Duodenal mucosa (tissue), 2 donors: ENCODE data around the gene KLHL40.
A peak's percentile ranks its signal among the peaks of the same experiment; 100 is the strongest.

Experiments
- H3K27ac ChIP-seq: one replicate; pipeline ENCODE4 v1.7.0; 2013; ENCODE audit warnings: low read depth, low read length
- H3K27me3 ChIP-seq, 2 donors: one replicate each; pipeline ENCODE4 v1.7.0; 2013; ENCODE audit warnings: low read length in 2 of 2, control low read depth in 1 of 2; ENCODE audit not compliant: insufficient read depth in 2 of 2, control insufficient read depth in 1 of 2
- H3K36me3 ChIP-seq, 2 donors: one replicate each; pipeline ENCODE4 v1.7.0; 2013; ENCODE audit warnings: low read length in 2 of 2, control low read depth in 1 of 2; ENCODE audit not compliant: insufficient read depth in 2 of 2, control insufficient read depth in 1 of 2
- H3K4me1 ChIP-seq, 2 donors: one replicate each; pipeline ENCODE4 v1.7.0; 2013; ENCODE audit warnings: low read length in 2 of 2, control low read depth in 1 of 2; ENCODE audit not compliant: insufficient read depth in 2 of 2, control insufficient read depth in 1 of 2
- H3K4me3 ChIP-seq, 2 donors: one replicate each; pipeline ENCODE4 v1.7.0; 2013; ENCODE audit warnings: low read length in 2 of 2, low read depth in 1 of 2
- H3K9ac ChIP-seq, 2 donors: one replicate each; pipeline ENCODE4 v1.7.0; 2013; ENCODE audit warnings: low read length in 2 of 2, low read depth in 1 of 2
- H3K9me3 ChIP-seq, 2 donors: one replicate each; pipeline ENCODE4 v1.7.0; 2013; ENCODE audit warnings: low read length in 2 of 2, control low read depth in 1 of 2; ENCODE audit not compliant: control insufficient read depth in 1 of 2

Gene KLHL40, protein sequence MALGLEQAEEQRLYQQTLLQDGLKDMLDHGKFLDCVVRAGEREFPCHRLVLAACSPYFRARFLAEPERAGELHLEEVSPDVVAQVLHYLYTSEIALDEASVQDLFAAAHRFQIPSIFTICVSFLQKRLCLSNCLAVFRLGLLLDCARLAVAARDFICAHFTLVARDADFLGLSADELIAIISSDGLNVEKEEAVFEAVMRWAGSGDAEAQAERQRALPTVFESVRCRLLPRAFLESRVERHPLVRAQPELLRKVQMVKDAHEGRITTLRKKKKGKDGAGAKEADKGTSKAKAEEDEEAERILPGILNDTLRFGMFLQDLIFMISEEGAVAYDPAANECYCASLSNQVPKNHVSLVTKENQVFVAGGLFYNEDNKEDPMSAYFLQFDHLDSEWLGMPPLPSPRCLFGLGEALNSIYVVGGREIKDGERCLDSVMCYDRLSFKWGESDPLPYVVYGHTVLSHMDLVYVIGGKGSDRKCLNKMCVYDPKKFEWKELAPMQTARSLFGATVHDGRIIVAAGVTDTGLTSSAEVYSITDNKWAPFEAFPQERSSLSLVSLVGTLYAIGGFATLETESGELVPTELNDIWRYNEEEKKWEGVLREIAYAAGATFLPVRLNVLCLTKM

DNA sequence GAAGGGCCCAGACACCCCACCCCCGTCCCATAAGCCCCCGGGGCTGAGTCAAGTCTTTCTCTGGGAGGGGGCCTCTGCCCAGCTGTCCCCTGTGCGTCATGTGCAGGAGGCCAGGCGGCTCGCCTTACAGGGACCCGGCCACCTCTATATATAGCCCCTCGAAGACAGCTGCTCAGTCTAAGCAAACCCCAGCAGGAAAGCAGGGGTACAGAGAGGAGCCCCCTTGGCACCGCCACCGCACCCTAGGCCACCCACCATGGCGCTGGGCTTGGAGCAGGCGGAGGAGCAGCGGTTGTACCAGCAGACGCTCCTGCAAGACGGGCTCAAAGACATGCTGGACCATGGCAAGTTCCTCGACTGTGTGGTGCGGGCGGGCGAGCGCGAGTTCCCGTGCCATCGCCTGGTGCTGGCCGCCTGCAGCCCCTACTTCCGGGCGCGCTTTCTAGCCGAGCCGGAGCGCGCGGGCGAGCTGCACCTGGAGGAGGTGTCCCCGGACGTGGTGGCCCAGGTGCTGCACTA lies at the start of gene KLHL40:
KLHL40 (plus strand) TSS at position 175 of the 519 bp plus-strand sequence; CDS start at position 257, 82 bp downstream.
- H3K4me1 ChIP-seq = peaks cover 0 to 3% of the 10 kb centered on the region in 2 donors
- no peaks in the 10 kb centered on the region for H3K36me3 ChIP-seq
- H3K9me3 ChIP-seq = no peaks in the 10 kb centered on the region
- H3K4me3 ChIP-seq = peak within 1 kb of the TSS in 1 of 2 donors; percentile 32
- peaks cover 8 to 18% of the 10 kb centered on the region in 2 donors for H3K27me3 ChIP-seq
- H3K9ac ChIP-seq = no peak within 1 kb of the TSS
- no peak within 1 kb of the TSS for H3K27ac ChIP-seq

DNA sequence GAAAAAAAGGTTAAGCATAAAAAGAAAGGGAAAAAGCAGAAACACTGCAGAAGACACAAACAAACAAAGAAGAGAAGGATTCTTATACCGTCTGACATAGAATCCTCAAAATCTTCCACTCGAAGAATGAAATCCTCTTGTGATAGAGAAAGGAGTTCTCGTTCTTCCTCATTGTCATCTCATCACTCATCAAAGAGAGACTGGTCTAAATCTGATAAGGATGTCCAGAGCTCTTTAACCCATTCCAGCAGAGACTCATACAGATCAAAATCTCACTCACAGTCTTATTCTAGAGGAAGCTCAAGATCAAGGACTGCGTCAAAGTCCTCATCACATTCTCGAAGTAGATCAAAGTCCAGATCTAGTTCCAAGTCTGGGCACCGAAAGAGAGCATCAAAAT lies 48.3 kb upstream of the KLHL40 start:
- peaks cover 59 to 89% of the 10 kb centered on the region in 2 donors for H3K36me3 ChIP-seq
- no peaks in the 10 kb centered on the region for H3K27me3 ChIP-seq
- H3K4me1 ChIP-seq = peaks cover 7 to 14% of the 10 kb centered on the region in 2 donors
- H3K9ac ChIP-seq = no peak overlapping the region
- H3K9me3 ChIP-seq = no peaks in the 10 kb centered on the region
- H3K27ac ChIP-seq = no peak overlapping the region
- no peak overlapping the region for H3K4me3 ChIP-seq

DNA sequence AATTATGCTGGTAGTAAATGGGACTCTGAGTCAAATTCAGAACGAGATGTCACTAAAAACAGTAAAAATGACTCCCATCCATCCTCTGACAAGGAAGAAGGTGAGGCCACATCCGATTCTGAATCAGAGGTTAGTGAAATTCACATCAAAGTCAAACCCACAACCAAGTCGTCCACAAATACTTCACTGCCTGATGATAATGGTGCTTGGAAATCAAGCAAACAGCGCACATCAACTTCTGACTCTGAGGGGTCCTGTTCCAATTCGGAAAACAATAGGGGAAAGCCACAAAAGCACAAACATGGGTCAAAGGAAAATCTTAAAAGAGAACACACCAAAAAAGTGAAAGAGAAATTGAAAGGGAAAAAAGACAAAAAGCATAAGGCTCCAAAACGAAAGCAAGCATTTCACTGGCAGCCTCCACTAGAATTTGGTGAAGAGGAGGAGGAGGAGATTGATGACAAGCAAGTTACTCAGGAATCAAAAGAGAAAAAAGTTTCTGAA lies 46.9 kb upstream of the KLHL40 start:
- no peak overlapping the region for H3K4me3 ChIP-seq
- H3K27ac ChIP-seq = no peak overlapping the region
- peak overlapping the region in 1 of 2 donors; percentile 17 for H3K9ac ChIP-seq
- H3K4me1 ChIP-seq = peaks cover 7 to 14% of the 10 kb centered on the region in 2 donors
- H3K36me3 ChIP-seq = peaks cover 65 to 87% of the 10 kb centered on the region in 2 donors
- no peaks in the 10 kb centered on the region for H3K9me3 ChIP-seq
- no peaks in the 10 kb centered on the region for H3K27me3 ChIP-seq

DNA sequence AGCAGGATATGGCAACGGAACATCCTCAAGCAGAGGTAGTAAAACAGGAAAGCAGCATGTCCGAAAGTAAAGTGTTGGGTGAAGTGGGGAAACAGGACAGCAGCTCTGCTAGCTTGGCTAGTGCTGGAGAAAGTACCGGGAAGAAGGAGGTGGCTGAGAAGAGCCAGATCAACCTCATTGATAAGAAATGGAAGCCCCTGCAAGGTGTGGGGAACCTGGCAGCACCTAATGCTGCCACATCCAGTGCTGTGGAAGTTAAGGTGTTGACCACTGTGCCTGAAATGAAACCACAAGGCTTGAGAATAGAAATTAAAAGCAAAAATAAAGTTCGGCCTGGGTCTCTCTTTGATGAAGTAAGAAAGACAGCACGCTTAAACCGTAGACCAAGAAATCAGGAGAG lies 46.1 kb upstream of the KLHL40 start:
- H3K27ac ChIP-seq = peak overlapping the region; percentile 26
- H3K4me1 ChIP-seq = peaks cover 7 to 14% of the 10 kb centered on the region in 2 donors
- H3K9me3 ChIP-seq = no peaks in the 10 kb centered on the region
- no peaks in the 10 kb centered on the region for H3K27me3 ChIP-seq
- no peak overlapping the region for H3K4me3 ChIP-seq
- no peak overlapping the region for H3K9ac ChIP-seq
- peaks cover 64 to 86% of the 10 kb centered on the region in 2 donors for H3K36me3 ChIP-seq

GRCh38 chr3:42640129-42640528 lies 45.2 kb upstream of the KLHL40 start:
- Histone ChIP-seq H3K36me3 (peaks cover 73 to 87% of the 10 kb centered on the region in 2 donors), H3K9me3 (no peaks in the 10 kb centered on the region), H3K4me1 (peaks cover 7 to 14% of the 10 kb centered on the region in 2 donors), H3K27ac (no peak overlapping the region), H3K4me3 (no peak overlapping the region), H3K9ac (no peak overlapping the region), H3K27me3 (no peaks in the 10 kb centered on the region)

DNA sequence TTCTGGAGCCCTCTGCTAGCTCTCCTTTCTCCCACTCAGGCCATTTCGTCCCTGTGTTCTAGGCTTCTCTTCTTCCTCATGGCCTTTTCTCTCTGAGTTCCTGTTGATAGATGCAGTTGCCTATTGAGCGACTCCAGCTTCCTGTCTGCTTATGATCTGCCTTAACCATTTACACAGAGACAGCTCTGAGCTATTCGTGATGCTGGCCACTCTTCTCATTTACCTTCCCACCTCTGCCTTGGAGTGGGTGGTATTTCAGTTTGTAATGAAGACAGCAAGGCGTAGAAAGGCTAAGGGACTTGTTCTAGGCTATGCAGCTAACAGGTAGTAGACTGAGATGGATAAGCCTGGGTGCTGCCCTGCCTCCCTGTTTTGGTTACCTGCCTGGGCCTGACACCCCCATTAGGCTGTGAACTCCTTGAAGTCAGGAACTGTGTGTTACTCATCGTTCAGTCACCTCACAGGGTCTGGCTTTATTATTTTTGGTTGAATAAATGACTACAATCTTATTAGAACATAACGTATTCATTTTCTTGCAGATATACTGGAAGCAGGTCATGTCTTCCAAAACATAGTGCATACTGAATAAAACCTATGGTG lies 44.5 kb upstream of the KLHL40 start:
- H3K27me3 ChIP-seq = no peaks in the 10 kb centered on the region
- H3K9me3 ChIP-seq = no peaks in the 10 kb centered on the region
- H3K4me1 ChIP-seq = peaks cover 7 to 14% of the 10 kb centered on the region in 2 donors
- no peak overlapping the region for H3K4me3 ChIP-seq
- peaks cover 74 to 89% of the 10 kb centered on the region in 2 donors for H3K36me3 ChIP-seq
- no peak overlapping the region for H3K27ac ChIP-seq
- no peak overlapping the region for H3K9ac ChIP-seq

DNA sequence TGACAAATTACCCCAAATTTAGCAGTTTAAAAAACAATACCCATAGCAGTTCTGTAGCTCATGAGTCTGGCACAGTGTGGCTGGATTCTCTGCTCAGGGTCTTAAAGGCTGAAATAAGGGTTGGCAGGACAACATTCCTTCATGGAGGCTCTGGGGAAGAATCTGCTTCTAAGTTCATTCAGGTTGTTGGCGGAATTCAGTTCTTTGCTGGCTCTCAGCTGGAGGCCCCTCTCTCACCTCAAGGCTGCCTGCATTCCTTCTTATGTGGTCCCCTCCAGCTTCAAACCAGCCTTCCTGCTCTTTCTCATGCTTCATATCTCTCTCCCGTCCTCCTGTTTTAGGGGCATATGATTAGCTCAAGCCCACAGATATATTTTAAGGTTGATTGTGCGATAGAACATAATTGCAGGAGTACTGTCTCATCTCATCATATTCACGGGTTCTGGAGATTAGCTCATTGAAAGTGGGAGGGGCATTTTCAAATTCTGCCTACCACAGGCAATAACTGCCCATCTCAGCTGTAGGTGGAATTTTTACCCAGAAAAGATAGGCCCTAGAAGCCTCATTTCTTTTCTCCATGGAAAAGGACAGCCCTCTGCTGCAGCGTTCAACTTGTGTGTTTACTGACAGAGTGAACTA lies 37.4 kb upstream of the KLHL40 start:
- H3K9ac ChIP-seq = no peak overlapping the region
- H3K4me1 ChIP-seq = peaks cover 10 to 12% of the 10 kb centered on the region in 2 donors
- peaks cover 37 to 56% of the 10 kb centered on the region in 2 donors for H3K36me3 ChIP-seq
- H3K27ac ChIP-seq = no peak overlapping the region
- no peaks in the 10 kb centered on the region for H3K27me3 ChIP-seq
- no peak overlapping the region for H3K4me3 ChIP-seq
- no peaks in the 10 kb centered on the region for H3K9me3 ChIP-seq

- peaks cover 26 to 45% of the 10 kb centered on the region in 2 donors for H3K36me3 ChIP-seq
- H3K27ac ChIP-seq = no peak overlapping the region
- no peak overlapping the region for H3K9ac ChIP-seq
- H3K4me3 ChIP-seq = no peak overlapping the region
- H3K9me3 ChIP-seq = no peaks in the 10 kb centered on the region
- peaks cover 19 to 22% of the 10 kb centered on the region in 2 donors for H3K4me1 ChIP-seq
- no peaks in the 10 kb centered on the region for H3K27me3 ChIP-seq
These were observed 36.3 kb upstream of the KLHL40 start for GRCh38 chr3:42649006-42649405.

DNA sequence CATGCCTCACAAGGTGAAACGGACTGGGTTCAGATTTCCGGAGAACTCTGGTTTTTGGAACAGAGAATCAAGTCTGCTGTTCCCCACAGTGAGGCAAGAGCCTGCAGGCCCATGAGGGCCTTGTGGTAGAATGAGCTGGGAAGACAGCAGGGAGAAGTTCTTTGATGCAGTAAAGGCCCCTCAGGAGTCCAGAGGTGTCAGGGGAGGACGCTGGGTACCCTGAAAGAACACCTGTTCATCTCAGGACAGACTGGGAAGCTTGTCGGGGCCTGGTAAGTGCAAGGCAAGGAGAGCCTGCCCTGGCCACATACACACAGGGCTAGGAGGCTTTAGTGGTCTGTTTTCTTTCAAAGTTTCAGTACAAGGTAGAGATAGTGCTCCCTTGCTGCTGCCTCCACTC lies 35.6 kb upstream of the KLHL40 start:
- H3K27ac ChIP-seq = no peak overlapping the region
- H3K4me3 ChIP-seq = no peak overlapping the region
- no peaks in the 10 kb centered on the region for H3K27me3 ChIP-seq
- peaks cover 19 to 22% of the 10 kb centered on the region in 2 donors for H3K4me1 ChIP-seq
- peaks cover 20 to 39% of the 10 kb centered on the region in 2 donors for H3K36me3 ChIP-seq
- no peaks in the 10 kb centered on the region for H3K9me3 ChIP-seq
- no peak overlapping the region for H3K9ac ChIP-seq
